Sigmoid colon (tissue), 7 donors: ENCODE measurements around the gene ASS1. TPM values are rescaled to one million over a fixed set of nuclear protein-coding genes. Genes with fewer than 3 reads are reported as not detected.

ENCODE experiments used
- DNase-seq: peaks from one replicate; pipeline ENCODE4 v3.0.0-alpha.2; 2019
- H3K27ac ChIP-seq, 4 donors: fragments of 200-600 bp; sonication (generic); one replicate each; pipeline ENCODE4 v1.5.1; 2016 to 2019; ENCODE audit warnings: mild to moderate bottlenecking in 1 of 4
- H3K27me3 ChIP-seq, 3 donors: fragments of 200-600 bp; sonication (generic); one replicate each; pipeline ENCODE4 v1.5.1; 2019; ENCODE audit warnings: mild to moderate bottlenecking in 1 of 3
- H3K36me3 ChIP-seq, 4 donors: fragments of 200-600 bp; sonication (generic); one replicate each; pipeline ENCODE4 v1.5.1; 2016 to 2019
- H3K4me1 ChIP-seq, 4 donors: fragments of 200-600 bp; sonication (generic); one replicate each; pipeline ENCODE4 v1.5.1; 2017 to 2019
- H3K4me3 ChIP-seq, 4 donors: fragments of 200-600 bp; sonication (generic); one replicate each; pipeline ENCODE4 v1.5.1; 2017 to 2019; ENCODE audit warnings: mild to moderate bottlenecking in 2 of 4, moderate library complexity in 1 of 4
- H3K9me3 ChIP-seq, 4 donors: fragments of 200-600 bp in 3 of 4; sonication (generic) in 3 of 4; one replicate each; pipeline versions ENCODE4 v1.5.1 to v1.6.1; 2013 to 2019
- CTCF ChIP-seq, 4 experiments: fragments of 450-650 bp in 3 of 4; fragments of 200-600 bp in 1 of 4; IDR thresholded peaks; one replicate each; pipeline ENCODE4 v1.5.1; 2016 to 2019; ENCODE audit warnings: antibody characterized with exemption in 4 of 4, mild to moderate bottlenecking in 3 of 4, moderate library complexity in 2 of 4
- EP300 ChIP-seq, 4 donors: sonication (generic); formaldehyde crosslinking; IDR thresholded peaks; one replicate each; pipeline ENCODE4 v1.6.1; 2017; ENCODE audit warnings: antibody characterized with exemption in 4 of 4
- POLR2A ChIP-seq, 2 donors: fragments of 450-650 bp; IDR thresholded peaks; one replicate each; pipeline ENCODE4 v1.6.1; 2016; ENCODE audit warnings: antibody characterized with exemption in 2 of 2, mild to moderate bottlenecking in 2 of 2, moderate library complexity in 2 of 2
- POLR2AphosphoS5 ChIP-seq, 4 donors: sonication (generic); formaldehyde crosslinking; IDR thresholded peaks; one replicate each; pipeline ENCODE4 v1.6.1; 2017; ENCODE audit warnings: antibody characterized with exemption in 4 of 4
- WGBS, 2 donors: extraction: QIAGEN DNeasy Blood & Tissue Kit; methylation state at CpG; one replicate each; pipeline ENCODE4 v1.1.7; 2013; 5-methylcytosine and 5-hydroxymethylcytosine counted together
- intact Hi-C: fragments of 100-400 bp; cut with DNase I; formaldehyde crosslinking; loops from one replicate; pipeline ENCODE4 v1.15.1; 2023
- polyA plus RNA-seq, 3 donors: library from polyadenylated mRNA; stranded (reverse); fragments of 200-250 nt; gene quantifications; one replicate each; pipeline ENCODE4 v1.2.3, GENCODE V29; 2013
- total RNA-seq, 4 donors: library from RNA; depleted of rRNA; stranded (reverse); fragments of >200 nt; gene quantifications; one replicate each; pipeline ENCODE4 v1.1.0, GENCODE V29; 2016
- donor health status: healthy with polysubstance abuse.
- donor health status: Bipolar disorder and iron deficiency.
- donor health status: healthy.

The ASS1 gene
- total and polyA plus RNA-seq, 7 donors: 65.8 to 1,420 (median 84.2) TPM

- H3K4me3 ChIP-seq: no peak overlapping the region
- peaks cover 0 to 35% (median 6%) of the 10 kb centered on the region in 4 donors for H3K36me3 ChIP-seq
- intact Hi-C loops: no loop called here
- TF ChIP-seq POLR2AphosphoS5 (IDR thresholded peaks at IDR 0.05) (no peak), POLR2A (IDR thresholded peaks at IDR 0.05) (no peak), CTCF (IDR thresholded peaks at IDR 0.05) (no peak), EP300 (IDR thresholded peaks at IDR 0.05) (no peak)
- no peaks in the 10 kb centered on the region for H3K27me3 ChIP-seq
- H3K4me1 ChIP-seq: peaks cover 0 to 22% (median 15%) of the 10 kb centered on the region in 4 donors
- 58 to 75% methylated on average over 11 of the region's 11 CpGs for WGBS, 2 donors
- peak overlapping the region in 1 of 4 donors; percentile 8 for H3K27ac ChIP-seq
- H3K9me3 ChIP-seq: no peaks in the 10 kb centered on the region
- no peak for DNase-seq
These were observed 29.6 kb upstream of the ASS1 start for GRCh38 chr9:130414910-130415746.

GRCh38 chr9:130417602-130418001, 27.2 kb upstream of the ASS1 start:
- H3K4me3 ChIP-seq: no peak overlapping the region
- no peaks in the 10 kb centered on the region for H3K9me3 ChIP-seq
- peaks cover 0 to 40% (median 6%) of the 10 kb centered on the region in 4 donors for H3K36me3 ChIP-seq
- no peak for TF ChIP-seq EP300 (IDR thresholded peaks at IDR 0.05)
- TF ChIP-seq CTCF (IDR thresholded peaks at IDR 0.05): no peak
- no peak for TF ChIP-seq POLR2AphosphoS5 (IDR thresholded peaks at IDR 0.05)
- no peak for TF ChIP-seq POLR2A (IDR thresholded peaks at IDR 0.05)
- 79 to 81% methylated on average over 5 of the region's 5 CpGs for WGBS, 2 donors
- DNase-seq: no peak
- H3K27me3 ChIP-seq: no peaks in the 10 kb centered on the region
- H3K4me1 ChIP-seq: peaks cover 0 to 9% (median 4%) of the 10 kb centered on the region in 4 donors
- no peak overlapping the region for H3K27ac ChIP-seq
- intact Hi-C loops: no loop called here

- H3K36me3 ChIP-seq: peaks cover 0 to 35% (median 6%) of the 10 kb centered on the region in 4 donors
- no peak for DNase-seq
- H3K4me3 ChIP-seq: no peak overlapping the region
- H3K4me1 ChIP-seq: peaks cover 0 to 21% (median 16%) of the 10 kb centered on the region in 4 donors
- H3K27ac ChIP-seq: no peak overlapping the region
- intact Hi-C loops: no loop called here
- 94 to 95% methylated on average over 18 of the region's 18 CpGs for WGBS, 2 donors
- no peak for TF ChIP-seq POLR2A (IDR thresholded peaks at IDR 0.05)
- H3K9me3 ChIP-seq: no peaks in the 10 kb centered on the region
- no peaks in the 10 kb centered on the region for H3K27me3 ChIP-seq
These were observed 26.0 kb upstream of the ASS1 start for GRCh38 chr9:130418776-130419175.

- 87 to 94% methylated on average over 8 of the region's 8 CpGs for WGBS, 2 donors
- TF ChIP-seq CTCF (IDR thresholded peaks at IDR 0.05) (no peak), POLR2A (IDR thresholded peaks at IDR 0.05) (no peak), POLR2AphosphoS5 (IDR thresholded peaks at IDR 0.05) (no peak)
- H3K9me3 ChIP-seq: no peaks in the 10 kb centered on the region
- H3K4me3 ChIP-seq: no peak overlapping the region
- DNase-seq: no peak
- H3K4me1 ChIP-seq: peaks cover 0 to 22% (median 17%) of the 10 kb centered on the region in 4 donors
- H3K27me3 ChIP-seq: no peaks in the 10 kb centered on the region
- H3K27ac ChIP-seq: no peak overlapping the region
- H3K36me3 ChIP-seq: peaks cover 0 to 35% (median 6%) of the 10 kb centered on the region in 4 donors
- intact Hi-C loops: no loop called here
These were observed 25.2 kb upstream of the ASS1 start for GRCh38 chr9:130419521-130420035.

GRCh38 chr9:130421154-130421801, 23.5 kb upstream of the ASS1 start:
- Histone ChIP-seq H3K27ac (peak overlapping the region in 1 of 4 donors; percentile 19), H3K27me3 (no peaks in the 10 kb centered on the region), H3K4me3 (no peak overlapping the region), H3K9me3 (no peaks in the 10 kb centered on the region), H3K4me1 (peaks cover 0 to 22% (median 17%) of the 10 kb centered on the region in 4 donors), H3K36me3 (peaks cover 0 to 48% (median 11%) of the 10 kb centered on the region in 4 donors)
- intact Hi-C loops: no loop called here
- DNase-seq: no peak
- 77 to 79% methylated on average over 17 of the region's 17 CpGs for WGBS, 2 donors
- TF ChIP-seq CTCF (IDR thresholded peaks at IDR 0.05) (no peak), POLR2AphosphoS5 (IDR thresholded peaks at IDR 0.05) (no peak), POLR2A (IDR thresholded peaks at IDR 0.05) (no peak), EP300 (IDR thresholded peaks at IDR 0.05) (no peak)
